Coronary artery (tissue), 2 donors: ENCODE data around the gene TTC14.

Experiments used
- DNase-seq: peaks from one replicate; pipeline ENCODE4 v3.0.0-alpha.2; 2017; ENCODE audit warnings: low spot score
- H3K27ac ChIP-seq, 2 donors: fragments of 200-600 bp; sonication (generic); one replicate each; pipeline ENCODE4 v1.5.1; 2016 to 2019
- H3K4me3 ChIP-seq: fragments of 200-600 bp; sonication (generic); 2 replicates; pipeline ENCODE4 v1.5.1; 2016; ENCODE audit warnings: mild to moderate bottlenecking, moderate library complexity
- TF ChIP-seq, protein P1 (sequence below): fragments of 200-600 bp; sonication (generic); IDR thresholded peaks from one replicate; pipeline ENCODE4 v1.5.1; 2019; ENCODE audit warnings: antibody characterized with exemption

TTC14 gene, protein sequence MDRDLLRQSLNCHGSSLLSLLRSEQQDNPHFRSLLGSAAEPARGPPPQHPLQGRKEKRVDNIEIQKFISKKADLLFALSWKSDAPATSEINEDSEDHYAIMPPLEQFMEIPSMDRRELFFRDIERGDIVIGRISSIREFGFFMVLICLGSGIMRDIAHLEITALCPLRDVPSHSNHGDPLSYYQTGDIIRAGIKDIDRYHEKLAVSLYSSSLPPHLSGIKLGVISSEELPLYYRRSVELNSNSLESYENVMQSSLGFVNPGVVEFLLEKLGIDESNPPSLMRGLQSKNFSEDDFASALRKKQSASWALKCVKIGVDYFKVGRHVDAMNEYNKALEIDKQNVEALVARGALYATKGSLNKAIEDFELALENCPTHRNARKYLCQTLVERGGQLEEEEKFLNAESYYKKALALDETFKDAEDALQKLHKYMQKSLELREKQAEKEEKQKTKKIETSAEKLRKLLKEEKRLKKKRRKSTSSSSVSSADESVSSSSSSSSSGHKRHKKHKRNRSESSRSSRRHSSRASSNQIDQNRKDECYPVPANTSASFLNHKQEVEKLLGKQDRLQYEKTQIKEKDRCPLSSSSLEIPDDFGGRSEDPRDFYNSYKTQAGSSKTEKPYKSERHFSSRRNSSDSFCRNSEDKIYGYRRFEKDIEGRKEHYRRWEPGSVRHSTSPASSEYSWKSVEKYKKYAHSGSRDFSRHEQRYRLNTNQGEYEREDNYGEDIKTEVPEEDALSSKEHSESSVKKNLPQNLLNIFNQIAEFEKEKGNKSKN

DNA sequence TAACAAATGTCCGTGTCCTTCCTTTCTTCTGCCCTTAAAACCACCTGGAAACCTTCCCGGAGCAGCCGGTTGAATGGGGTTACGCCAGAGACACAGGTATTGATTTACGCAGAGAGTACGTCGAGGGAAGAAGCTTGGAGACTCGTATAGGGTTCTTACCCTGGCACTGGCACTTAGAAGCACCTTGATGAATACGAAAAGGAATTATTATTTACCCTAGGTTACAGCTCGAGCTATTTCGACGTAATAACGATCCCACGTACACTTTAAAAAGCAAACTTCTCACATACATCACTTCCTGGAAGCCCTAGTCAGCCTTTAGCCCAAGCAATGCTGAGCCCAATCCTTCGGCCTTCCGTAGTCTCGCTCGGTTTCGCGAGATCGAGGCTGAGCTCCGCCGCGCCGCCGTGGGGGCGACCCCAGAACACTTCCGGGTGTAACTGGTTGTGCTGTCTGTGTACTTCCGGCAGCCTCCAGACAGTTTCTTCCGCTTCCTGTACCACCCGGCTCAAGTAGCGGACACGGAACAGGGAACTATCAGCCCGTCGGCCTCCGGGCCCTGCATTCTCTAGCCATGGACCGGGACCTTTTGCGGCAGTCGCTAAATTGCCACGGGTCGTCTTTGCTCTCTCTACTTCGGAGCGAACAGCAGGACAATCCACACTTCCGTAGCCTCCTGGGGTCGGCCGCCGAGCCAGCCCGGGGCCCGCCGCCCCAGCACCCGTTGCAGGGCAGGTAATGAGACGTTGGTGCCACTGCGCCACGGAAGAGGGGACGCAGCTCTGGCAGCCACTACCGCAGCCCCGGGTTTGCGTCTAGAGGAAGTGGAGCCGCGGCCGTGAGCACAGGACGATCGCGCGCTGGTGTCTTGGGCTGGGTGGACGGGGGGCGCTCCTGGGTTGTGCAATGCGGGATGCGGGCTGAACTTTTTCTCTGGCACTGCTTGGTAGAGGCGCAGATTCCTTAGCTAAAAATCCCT, at the start of gene TTC14:
TSS of gene TTC14 (plus strand) at position 476 of the 979 bp plus-strand sequence. CDS start at position 575, 99 bp downstream.
- DNase-seq = peak; percentile 92
- Histone ChIP-seq H3K4me3 (peak within 1 kb of the TSS; percentile 92), H3K27ac (peak within 1 kb of the TSS; percentile 44 to 75)
- TF ChIP-seq, protein P1, sequence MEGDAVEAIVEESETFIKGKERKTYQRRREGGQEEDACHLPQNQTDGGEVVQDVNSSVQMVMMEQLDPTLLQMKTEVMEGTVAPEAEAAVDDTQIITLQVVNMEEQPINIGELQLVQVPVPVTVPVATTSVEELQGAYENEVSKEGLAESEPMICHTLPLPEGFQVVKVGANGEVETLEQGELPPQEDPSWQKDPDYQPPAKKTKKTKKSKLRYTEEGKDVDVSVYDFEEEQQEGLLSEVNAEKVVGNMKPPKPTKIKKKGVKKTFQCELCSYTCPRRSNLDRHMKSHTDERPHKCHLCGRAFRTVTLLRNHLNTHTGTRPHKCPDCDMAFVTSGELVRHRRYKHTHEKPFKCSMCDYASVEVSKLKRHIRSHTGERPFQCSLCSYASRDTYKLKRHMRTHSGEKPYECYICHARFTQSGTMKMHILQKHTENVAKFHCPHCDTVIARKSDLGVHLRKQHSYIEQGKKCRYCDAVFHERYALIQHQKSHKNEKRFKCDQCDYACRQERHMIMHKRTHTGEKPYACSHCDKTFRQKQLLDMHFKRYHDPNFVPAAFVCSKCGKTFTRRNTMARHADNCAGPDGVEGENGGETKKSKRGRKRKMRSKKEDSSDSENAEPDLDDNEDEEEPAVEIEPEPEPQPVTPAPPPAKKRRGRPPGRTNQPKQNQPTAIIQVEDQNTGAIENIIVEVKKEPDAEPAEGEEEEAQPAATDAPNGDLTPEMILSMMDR = no peak

DNA sequence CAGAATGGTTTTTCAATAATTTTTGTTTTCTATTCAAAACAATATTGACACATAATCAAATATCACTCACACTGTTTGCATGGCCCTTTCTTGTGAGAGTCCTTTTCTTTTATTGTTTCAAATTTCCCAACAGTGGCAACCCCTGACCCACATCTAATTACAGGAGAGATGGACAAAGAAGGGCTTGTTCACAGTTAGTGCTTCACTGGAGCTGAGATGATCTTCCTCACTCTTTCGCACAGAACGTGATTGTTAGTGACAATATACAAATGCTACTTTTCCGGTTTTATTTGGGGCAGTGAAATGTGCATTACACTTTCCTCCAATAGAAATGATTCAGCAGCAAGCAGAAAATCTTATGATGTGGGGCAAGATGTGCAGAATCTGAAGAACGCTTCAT, 38.6 kb upstream of the TTC14 start:
- no peak for DNase-seq
- no peak overlapping the region for H3K4me3 ChIP-seq
- H3K27ac ChIP-seq = no peak overlapping the region
- TF ChIP-seq, protein P1 = no peak

DNA sequence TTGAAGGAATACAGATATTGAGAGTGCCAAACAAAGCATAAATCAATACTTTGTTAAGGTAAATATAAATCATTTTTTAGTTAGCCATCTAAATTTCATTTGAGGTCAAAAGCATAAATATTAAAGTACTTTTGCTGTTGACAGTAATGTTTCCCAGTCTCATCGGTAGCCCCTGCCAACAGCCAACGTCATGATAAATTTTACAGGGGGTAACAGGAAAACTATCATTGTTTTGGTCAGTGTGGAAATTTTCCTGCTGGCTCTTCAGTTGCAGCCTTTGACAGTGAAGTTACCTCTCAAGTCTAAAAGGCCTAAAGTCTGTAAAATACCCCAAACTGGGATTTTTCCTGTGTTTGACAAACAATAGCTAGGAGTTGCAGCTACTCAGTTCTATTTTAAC, 37.3 kb upstream of the TTC14 start:
- DNase-seq = no peak
- H3K4me3 ChIP-seq = no peak overlapping the region
- TF ChIP-seq, protein P1 = no peak
- no peak overlapping the region for H3K27ac ChIP-seq

DNA sequence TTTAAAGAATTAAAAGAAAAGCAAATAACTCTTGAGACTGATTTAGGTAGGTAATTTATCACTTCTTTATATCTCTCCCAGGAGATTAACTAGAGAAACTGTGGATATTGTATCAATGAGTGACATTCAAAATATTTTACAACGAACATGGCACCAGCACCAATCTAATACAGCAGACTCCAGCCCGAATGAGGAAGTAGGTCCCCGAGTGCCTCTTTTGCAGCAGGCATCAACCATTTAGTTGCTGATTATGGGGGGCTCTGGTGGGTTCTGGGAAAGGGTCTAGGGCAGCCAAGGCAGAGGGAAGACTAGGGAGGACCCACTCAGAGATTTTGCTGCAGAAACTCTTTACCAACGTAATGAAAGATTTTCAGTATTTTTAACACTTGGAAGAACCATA, 31.7 kb upstream of the TTC14 start:
- TF ChIP-seq, protein P1 = no peak
- Histone ChIP-seq H3K4me3 (no peak overlapping the region), H3K27ac (no peak overlapping the region)
- no peak for DNase-seq

DNA sequence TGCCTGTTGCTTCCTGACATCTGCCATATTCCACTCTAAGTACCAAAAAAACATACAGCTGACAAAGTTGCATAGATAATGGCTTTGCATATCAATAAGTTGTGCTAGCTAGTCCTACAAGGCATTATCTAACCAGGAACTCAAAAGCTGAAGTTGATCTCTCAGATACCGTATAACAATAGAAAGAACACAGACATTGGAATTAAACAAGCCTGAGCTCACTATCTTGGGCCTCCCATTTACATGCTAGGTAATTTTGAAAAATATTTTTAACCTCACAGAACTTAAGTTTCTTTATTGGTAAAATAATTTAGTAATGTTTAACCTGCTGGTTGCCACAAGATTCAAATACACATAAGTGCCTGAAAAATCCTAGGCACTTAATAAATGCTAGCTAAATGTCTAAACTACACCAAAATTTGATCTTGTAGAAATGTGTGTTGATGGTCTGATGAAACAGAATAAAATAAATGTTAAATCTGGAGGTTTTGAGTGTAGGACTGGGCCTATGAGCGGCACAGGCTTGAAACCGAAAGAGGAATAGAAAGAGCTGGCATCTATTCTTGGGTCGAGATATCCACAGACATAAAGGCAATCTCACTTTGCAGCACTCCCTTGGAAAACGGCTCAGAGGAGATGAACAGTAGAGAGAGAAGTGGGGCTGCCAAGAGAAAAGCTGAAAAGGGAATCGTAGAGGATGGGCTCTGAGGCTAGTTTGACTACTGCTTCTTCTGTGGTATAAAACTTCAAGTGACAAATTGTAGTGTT, 29.9 kb upstream of the TTC14 start:
- Histone ChIP-seq H3K27ac (no peak overlapping the region), H3K4me3 (no peak overlapping the region)
- no peak for DNase-seq
- TF ChIP-seq, protein P1 = no peak

DNA sequence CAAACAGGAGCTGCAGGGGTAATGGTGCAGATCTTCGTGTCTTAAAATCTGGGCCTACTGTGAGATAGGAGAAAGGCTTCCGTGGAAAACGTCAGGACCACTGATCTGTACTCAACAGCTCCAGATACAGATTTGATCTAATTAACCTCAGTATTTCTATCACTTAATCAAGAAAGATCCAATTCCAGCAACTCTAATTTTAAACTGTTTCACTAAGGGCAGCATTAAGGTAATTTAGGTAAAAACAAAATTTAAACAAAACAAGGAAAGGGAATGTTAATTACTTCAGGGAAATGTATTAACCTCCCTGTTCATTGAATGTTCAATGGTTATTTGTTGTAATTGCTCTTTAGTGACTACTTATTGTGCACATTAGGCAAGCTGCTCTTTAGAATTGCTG, 26.4 kb upstream of the TTC14 start:
- Histone ChIP-seq H3K4me3 (no peak overlapping the region), H3K27ac (no peak overlapping the region)
- no peak for DNase-seq
- TF ChIP-seq, protein P1 = no peak
